ENCODE results near the gene AMIGO1. TPM values are rescaled to one million over a fixed set of nuclear protein-coding genes. Genes with fewer than 3 reads are reported as not detected.

Gene AMIGO1
- total RNA-seq, 2 experiments from 2014 or later, result 1.6 to 2.2 TPM

GRCh38 chr1:109490934-109491302 lies 18.6 kb downstream of the AMIGO1 start:
- peaks cover 48% of the 10 kb centered on the region for H3K4me1 Mint-ChIP-seq (ENCODE audit: low read depth)
- H3K4me3 Mint-ChIP-seq, result no peak overlapping the region
- H3K36me3 Mint-ChIP-seq (ENCODE audit: low read depth), result peaks cover 19% of the 10 kb centered on the region
- no peak for ATAC-seq
- DNase-seq, result no peak
- no peaks in the 10 kb centered on the region for H3K9me3 Mint-ChIP-seq (ENCODE audit: insufficient read depth)
- peak overlapping the region; percentile 7 for H3K27ac Mint-ChIP-seq
- CTCF ChIA-PET, result interaction anchor here (0.7 to 33.2 kb wide), 14 partner anchors 15 to 395 kb away, joined by 3 to 1507 read pairs (median 4); partner anchors contain the start of genes AMIGO1, GNAI3, GPR61 and PSMA5
- POLR2A ChIA-PET, result interaction anchor here (0.8 to 2.5 kb wide), 3 partner anchors 40 to 65 kb away, joined by 3 to 8 read pairs (median 5); no protein-coding TSS in a partner anchor
- no peaks in the 10 kb centered on the region for H3K27me3 Mint-ChIP-seq (ENCODE audit: low read depth)

GRCh38 chr1:109490029-109490933 lies 19.2 kb downstream of the AMIGO1 start:
- ATAC-seq, result no peak
- CTCF ChIA-PET, result interaction anchor here (0.7 to 33.2 kb wide), 18 partner anchors 11 to 1364 kb away, joined by 3 to 1507 read pairs (median 4); partner anchors contain the start of genes AMIGO1, GNAI3, GPR61 and PSMA5
- POLR2A ChIA-PET, result interaction anchor here (0.8 to 2.5 kb wide), 4 partner anchors 41 to 65 kb away, joined by 3 to 8 read pairs (median 4); no protein-coding TSS in a partner anchor

GRCh38 chr1:109488696-109489095 lies 20.8 kb downstream of the AMIGO1 start:
- POLR2A ChIA-PET, result interaction anchor here (0.6 kb wide), 1 partner anchor 313 kb away, joined by 3 read pairs; no protein-coding TSS in a partner anchor
- Mint-ChIP-seq H3K27ac (no peak overlapping the region), H3K36me3 (ENCODE audit: low read depth) (peaks cover 11% of the 10 kb centered on the region)

More at GRCh38 chr1:109490029-109490933, 19.2 kb downstream of the AMIGO1 start:
- H3K27ac Mint-ChIP-seq, result peak overlapping the region; percentile 7
- H3K36me3 Mint-ChIP-seq (ENCODE audit: low read depth), result peaks cover 15% of the 10 kb centered on the region
- DNase-seq, result peak; percentile 86
- peaks cover 47% of the 10 kb centered on the region for H3K4me1 Mint-ChIP-seq (ENCODE audit: low read depth)
- no peaks in the 10 kb centered on the region for H3K27me3 Mint-ChIP-seq (ENCODE audit: low read depth)
- H3K9me3 Mint-ChIP-seq (ENCODE audit: insufficient read depth), result no peaks in the 10 kb centered on the region
- no peak overlapping the region for H3K4me3 Mint-ChIP-seq

GRCh38 chr1:109488201-109488600 lies 21.3 kb downstream of the AMIGO1 start:
- no peak overlapping the region for H3K27ac Mint-ChIP-seq
- CTCF ChIA-PET, result interaction anchor here (26.6 to 33.2 kb wide), 2 partner anchors 20 to 46 kb away, joined by 480 to 1507 read pairs; partner anchors contain the start of genes AMIGO1 and GPR61
- POLR2A ChIA-PET, result interaction anchor here (0.6 kb wide), 1 partner anchor 314 kb away, joined by 3 read pairs; no protein-coding TSS in a partner anchor

More at GRCh38 chr1:109488696-109489095, 20.8 kb downstream of the AMIGO1 start:
- no peaks in the 10 kb centered on the region for H3K27me3 Mint-ChIP-seq (ENCODE audit: low read depth)
- peaks cover 46% of the 10 kb centered on the region for H3K4me1 Mint-ChIP-seq (ENCODE audit: low read depth)
- DNase-seq (no peak), ATAC-seq (no peak)
- CTCF ChIA-PET, result interaction anchor here (26.6 to 33.2 kb wide), 2 partner anchors 19 to 46 kb away, joined by 480 to 1507 read pairs; partner anchors contain the start of genes AMIGO1 and GPR61
- no peak overlapping the region for H3K4me3 Mint-ChIP-seq
- H3K9me3 Mint-ChIP-seq (ENCODE audit: insufficient read depth), result no peaks in the 10 kb centered on the region

GRCh38 chr1:109487261-109487660 lies 22.3 kb downstream of the AMIGO1 start:
- H3K36me3 Mint-ChIP-seq (ENCODE audit: low read depth), result peaks cover 11% of the 10 kb centered on the region
- peaks cover 3% of the 10 kb centered on the region for H3K27me3 Mint-ChIP-seq (ENCODE audit: low read depth)
- ChIA-PET CTCF (interaction anchor here (6.8 to 26.6 kb wide), 2 partner anchors 21 to 45 kb away, joined by 74 to 480 read pairs; partner anchors contain the start of gene AMIGO1), POLR2A (no interaction called here)
- H3K27ac Mint-ChIP-seq, result no peak overlapping the region
- H3K9me3 Mint-ChIP-seq (ENCODE audit: insufficient read depth), result no peaks in the 10 kb centered on the region
- H3K4me1 Mint-ChIP-seq (ENCODE audit: low read depth), result peaks cover 51% of the 10 kb centered on the region
- ATAC-seq, result no peak
- no peak overlapping the region for H3K4me3 Mint-ChIP-seq
- DNase-seq, result no peak

More at GRCh38 chr1:109488201-109488600, 21.3 kb downstream of the AMIGO1 start:
- Mint-ChIP-seq H3K4me1 (ENCODE audit: low read depth) (peaks cover 46% of the 10 kb centered on the region), H3K4me3 (no peak overlapping the region), H3K27me3 (ENCODE audit: low read depth) (no peaks in the 10 kb centered on the region), H3K9me3 (ENCODE audit: insufficient read depth) (no peaks in the 10 kb centered on the region), H3K36me3 (ENCODE audit: low read depth) (peaks cover 11% of the 10 kb centered on the region)
- DNase-seq (no peak), ATAC-seq (no peak)

GRCh38 chr1:109485001-109485400 lies 24.5 kb downstream of the AMIGO1 start:
- H3K4me3 Mint-ChIP-seq, result peak overlapping the region; percentile 91
- peaks cover 8% of the 10 kb centered on the region for H3K36me3 Mint-ChIP-seq (ENCODE audit: low read depth)
- peaks cover 45% of the 10 kb centered on the region for H3K4me1 Mint-ChIP-seq (ENCODE audit: low read depth)
- no peak for ATAC-seq
- DNase-seq, result no peak
- ChIA-PET POLR2A (interaction anchor here (0.6 to 3.3 kb wide), 7 partner anchors 11 to 202 kb away, joined by 3 to 27 read pairs (median 3); partner anchors contain the start of genes GNAI3, PSMA5 and PSRC1), CTCF (interaction anchor here (1.0 to 26.6 kb wide), 5 partner anchors 8 to 60 kb away, joined by 3 to 480 read pairs (median 44); partner anchors contain the start of genes AMIGO1 and CYB561D1)
- H3K27ac Mint-ChIP-seq, result peak overlapping the region; percentile 90
- H3K9me3 Mint-ChIP-seq (ENCODE audit: insufficient read depth), result no peaks in the 10 kb centered on the region
- peaks cover 8% of the 10 kb centered on the region for H3K27me3 Mint-ChIP-seq (ENCODE audit: low read depth)

- Mint-ChIP-seq H3K9me3 (ENCODE audit: insufficient read depth) (no peaks in the 10 kb centered on the region), H3K27ac (peak overlapping the region; percentile 90), H3K4me1 (ENCODE audit: low read depth) (peaks cover 45% of the 10 kb centered on the region), H3K4me3 (peak overlapping the region; percentile 91), H3K36me3 (ENCODE audit: low read depth) (peaks cover 8% of the 10 kb centered on the region), H3K27me3 (ENCODE audit: low read depth) (peaks cover 9% of the 10 kb centered on the region)
- ATAC-seq, result no peak
- ChIA-PET CTCF (interaction anchor here (1.0 to 26.6 kb wide), 7 partner anchors 9 to 202 kb away, joined by 3 to 480 read pairs (median 12); partner anchors contain the start of genes AMIGO1, CYB561D1, PSMA5 and PSRC1), POLR2A (interaction anchor here (0.6 to 3.3 kb wide), 12 partner anchors 12 to 394 kb away, joined by 3 to 27 read pairs (median 4); partner anchors contain the start of genes GNAI3, PSMA5, PSRC1 and SORT1)
- no peak for DNase-seq
These were observed 25.0 kb downstream of the AMIGO1 start for GRCh38 chr1:109484519-109484975.

- POLR2A ChIA-PET, result interaction anchor here (0.5 to 3.3 kb wide), 13 partner anchors 10 to 1188 kb away, joined by 3 to 27 read pairs (median 4); partner anchors contain the start of genes CYB561D1, GNAI3, PSMA5 and PSRC1
- CTCF ChIA-PET, result interaction anchor here (1.0 to 26.6 kb wide), 7 partner anchors 9 to 201 kb away, joined by 3 to 480 read pairs (median 12); partner anchors contain the start of genes AMIGO1, CYB561D1, PSMA5 and PSRC1
- H3K4me3 Mint-ChIP-seq, result peak within 1 kb of the TSS; percentile 91
- DNase-seq, result peak; percentile 94
- H3K27me3 Mint-ChIP-seq (ENCODE audit: low read depth), result peaks cover 10% of the 10 kb centered on the region
- H3K4me1 Mint-ChIP-seq (ENCODE audit: low read depth), result peaks cover 45% of the 10 kb centered on the region
- peak within 1 kb of the TSS; percentile 90 for H3K27ac Mint-ChIP-seq
- H3K9me3 Mint-ChIP-seq (ENCODE audit: insufficient read depth), result no peaks in the 10 kb centered on the region
- H3K36me3 Mint-ChIP-seq (ENCODE audit: low read depth), result peaks cover 5% of the 10 kb centered on the region
- ATAC-seq, result peak; percentile 75
These were observed 25.6 kb downstream of the AMIGO1 start, which contains the start of gene ATXN7L2 for GRCh38 chr1:109483672-109484518. Gene ATXN7L2, plus strand, starts transcription at chr1:109483905. Its CDS starts 49 bp downstream, at chr1:109483954.

GRCh38 chr1:109482791-109483671 lies 26.5 kb downstream of the AMIGO1 start:
- peaks cover 50% of the 10 kb centered on the region for H3K4me1 Mint-ChIP-seq (ENCODE audit: low read depth)
- no peaks in the 10 kb centered on the region for H3K9me3 Mint-ChIP-seq (ENCODE audit: insufficient read depth)
- H3K4me3 Mint-ChIP-seq, result peak overlapping the region; percentile 83
- peak; percentile 56 for ATAC-seq
- peak; percentile 53 for DNase-seq
- ChIA-PET POLR2A (interaction anchor here (0.5 to 3.3 kb wide), 9 partner anchors 10 to 1189 kb away, joined by 3 to 27 read pairs (median 4); partner anchors contain the start of genes CYB561D1, GNAI3, PSMA5 and PSRC1), CTCF (interaction anchor here (0.7 to 26.6 kb wide), 8 partner anchors 10 to 200 kb away, joined by 3 to 480 read pairs (median 8); partner anchors contain the start of genes AMIGO1, CYB561D1, PSMA5 and PSRC1)
- H3K27ac Mint-ChIP-seq, result peak overlapping the region; percentile 80
- peaks cover 12% of the 10 kb centered on the region for H3K27me3 Mint-ChIP-seq (ENCODE audit: low read depth)
- peaks cover 5% of the 10 kb centered on the region for H3K36me3 Mint-ChIP-seq (ENCODE audit: low read depth)
